Endodermal cell (in vitro differentiated cells): ENCODE measurements around the gene EXOSC9. TPM values are rescaled to one million over a fixed set of nuclear protein-coding genes. Genes with fewer than 3 reads are reported as not detected.

Experiments used
- DNase-seq: peaks from one replicate; pipeline ENCODE4 v3.0.0-alpha.2; 2017
- H3K27ac ChIP-seq: 2 replicates; pipeline ENCODE4 v1.5.1; 2013; ENCODE audit warnings: mild to moderate bottlenecking, low read depth, low read length, moderate library complexity
- H3K27me3 ChIP-seq: 2 replicates; pipeline ENCODE4 v1.6.1; 2013; ENCODE audit warnings: mild to moderate bottlenecking, low read length, moderate library complexity; ENCODE audit not compliant: insufficient read depth, control insufficient read depth, poor library complexity, severe bottlenecking
- H3K36me3 ChIP-seq: 2 replicates; pipeline ENCODE4 v1.7.0; 2013; ENCODE audit warnings: mild to moderate bottlenecking, low read length, moderate library complexity; ENCODE audit not compliant: control insufficient read depth, insufficient read depth
- H3K4me1 ChIP-seq: one replicate; pipeline ENCODE4 v1.7.0; 2013; ENCODE audit warnings: low read length; ENCODE audit not compliant: control insufficient read depth, insufficient read depth
- H3K4me3 ChIP-seq: 2 replicates; pipeline ENCODE4 v1.5.1; 2013; ENCODE audit warnings: mild to moderate bottlenecking, low read length, moderate library complexity
- H3K9ac ChIP-seq: 2 replicates; pipeline ENCODE4 v1.6.1; 2013; ENCODE audit warnings: mild to moderate bottlenecking, low read length, moderate library complexity; ENCODE audit not compliant: poor library complexity, severe bottlenecking; ENCODE audit errors: extremely low read depth
- H3K9me3 ChIP-seq: 2 replicates; pipeline ENCODE4 v1.6.1; 2013; ENCODE audit warnings: mild to moderate bottlenecking, low read length, moderate library complexity; ENCODE audit not compliant: control insufficient read depth
- H3K27ac Mint-ChIP-seq: 2 replicates; pipeline ENCODE4 v1.8.0; 2020; ENCODE audit warnings: mixed read lengths
- H3K27me3 Mint-ChIP-seq: 2 replicates; pipeline ENCODE4 v1.8.0; 2021; ENCODE audit warnings: mild to moderate bottlenecking, mixed read lengths; ENCODE audit not compliant: insufficient read depth
- H3K36me3 Mint-ChIP-seq: 2 replicates; pipeline ENCODE4 v1.8.0; 2020; ENCODE audit warnings: low read depth, mixed read lengths
- H3K4me1 Mint-ChIP-seq: 2 replicates; pipeline ENCODE4 v1.8.0; 2020; ENCODE audit warnings: mixed read lengths
- H3K4me3 Mint-ChIP-seq: 2 replicates; pipeline ENCODE4 v1.8.0; 2020; ENCODE audit warnings: mild to moderate bottlenecking, moderate library complexity, mixed read lengths
- H3K9me3 Mint-ChIP-seq: 2 replicates; pipeline ENCODE4 v1.8.0; 2020; ENCODE audit warnings: mild to moderate bottlenecking, mixed read lengths
- WGBS, 2 experiments: methylation state at CpG; one replicate each; pipeline versions ENCODE4 v1.1.5 to v1.1.7; 2013; ENCODE audit warnings: missing lambda C conversion rate in 2 of 2, mixed read lengths in 1 of 2; ENCODE audit not compliant: insufficient coverage in 1 of 2, insufficient read length in 1 of 2; 5-methylcytosine and 5-hydroxymethylcytosine counted together
- total RNA-seq, 2 donors: library from RNA; stranded (reverse); fragmentation: NEBNext Ultra II Directional in 1 of 2; extraction: Animal tissue kit (Norgen Biotek cat#: 25700) in 1 of 2; gene quantifications; 2 replicates in 1 of 2; 3 replicates in 1 of 2; pipeline ENCODE4 v1.2.1, GENCODE V29; 2021
- TF ChIP-seq, protein P1 (sequence below): fragments of 200-600 bp; sonication (generic); conservative IDR thresholded peaks from 2 replicates; pipeline ENCODE4 v1.5.0; 2021; ENCODE audit warnings: antibody characterized with exemption, mild to moderate bottlenecking

EXOSC9 gene
- total RNA-seq, 2 donors from 2014 or later: 47.9 to 69.0 TPM

DNA sequence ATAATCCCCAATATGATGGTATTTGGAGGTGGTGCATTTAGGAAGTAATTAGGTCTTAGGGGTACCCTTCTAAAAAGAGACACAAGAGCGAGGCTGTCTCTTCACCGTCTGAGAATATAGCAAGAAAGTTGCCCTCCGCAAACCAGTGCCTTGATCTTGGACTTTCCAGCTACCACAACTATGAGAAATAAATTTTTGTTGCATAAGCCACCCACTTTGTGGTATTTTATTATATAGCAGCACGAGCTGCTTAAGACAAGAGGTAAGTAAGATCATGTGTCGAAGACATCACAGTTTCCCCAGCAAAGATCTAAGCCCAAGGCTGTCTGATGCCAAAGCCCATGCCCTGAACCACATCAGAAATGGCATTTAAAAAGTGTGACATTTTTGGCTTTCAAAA, 9.6 kb upstream of the EXOSC9 start:
- H3K9me3 ChIP-seq: no peaks in the 10 kb centered on the region
- no peak overlapping the region for H3K4me3 ChIP-seq
- no peak for DNase-seq
- H3K27me3 ChIP-seq: no peaks in the 10 kb centered on the region
- 92 to 95% methylated on average over 2 to 5 of the region's 5 CpGs for WGBS, 2 experiments
- Mint-ChIP-seq H3K4me1 (peaks cover 10% of the 10 kb centered on the region), H3K27ac (no peak overlapping the region), H3K36me3 (no peaks in the 10 kb centered on the region), H3K27me3 (peaks cover 7% of the 10 kb centered on the region), H3K4me3 (no peak overlapping the region), H3K9me3 (no peaks in the 10 kb centered on the region)
- no peaks in the 10 kb centered on the region for H3K36me3 ChIP-seq
- H3K27ac ChIP-seq: no peak overlapping the region
- no peak overlapping the region for H3K9ac ChIP-seq
- TF ChIP-seq, protein P1, sequence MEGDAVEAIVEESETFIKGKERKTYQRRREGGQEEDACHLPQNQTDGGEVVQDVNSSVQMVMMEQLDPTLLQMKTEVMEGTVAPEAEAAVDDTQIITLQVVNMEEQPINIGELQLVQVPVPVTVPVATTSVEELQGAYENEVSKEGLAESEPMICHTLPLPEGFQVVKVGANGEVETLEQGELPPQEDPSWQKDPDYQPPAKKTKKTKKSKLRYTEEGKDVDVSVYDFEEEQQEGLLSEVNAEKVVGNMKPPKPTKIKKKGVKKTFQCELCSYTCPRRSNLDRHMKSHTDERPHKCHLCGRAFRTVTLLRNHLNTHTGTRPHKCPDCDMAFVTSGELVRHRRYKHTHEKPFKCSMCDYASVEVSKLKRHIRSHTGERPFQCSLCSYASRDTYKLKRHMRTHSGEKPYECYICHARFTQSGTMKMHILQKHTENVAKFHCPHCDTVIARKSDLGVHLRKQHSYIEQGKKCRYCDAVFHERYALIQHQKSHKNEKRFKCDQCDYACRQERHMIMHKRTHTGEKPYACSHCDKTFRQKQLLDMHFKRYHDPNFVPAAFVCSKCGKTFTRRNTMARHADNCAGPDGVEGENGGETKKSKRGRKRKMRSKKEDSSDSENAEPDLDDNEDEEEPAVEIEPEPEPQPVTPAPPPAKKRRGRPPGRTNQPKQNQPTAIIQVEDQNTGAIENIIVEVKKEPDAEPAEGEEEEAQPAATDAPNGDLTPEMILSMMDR: no peak
- H3K4me1 ChIP-seq: no peaks in the 10 kb centered on the region

GRCh38 chr4:121792966-121793365, 8.2 kb upstream of the EXOSC9 start:
- Histone ChIP-seq H3K4me3 (no peak overlapping the region), H3K27ac (no peak overlapping the region), H3K4me1 (no peaks in the 10 kb centered on the region), H3K9me3 (no peaks in the 10 kb centered on the region), H3K36me3 (no peaks in the 10 kb centered on the region), H3K9ac (no peak overlapping the region), H3K27me3 (no peaks in the 10 kb centered on the region)
- H3K4me3 Mint-ChIP-seq: no peak overlapping the region
- H3K27ac Mint-ChIP-seq: no peak overlapping the region
- peaks cover 10% of the 10 kb centered on the region for H3K4me1 Mint-ChIP-seq
- TF ChIP-seq, protein P1: no peak
- 96 to 100% methylated on average over 2 of the region's 2 CpGs for WGBS, 2 experiments
- H3K9me3 Mint-ChIP-seq: no peaks in the 10 kb centered on the region
- no peaks in the 10 kb centered on the region for H3K36me3 Mint-ChIP-seq
- no peak for DNase-seq
- peaks cover 7% of the 10 kb centered on the region for H3K27me3 Mint-ChIP-seq

DNA sequence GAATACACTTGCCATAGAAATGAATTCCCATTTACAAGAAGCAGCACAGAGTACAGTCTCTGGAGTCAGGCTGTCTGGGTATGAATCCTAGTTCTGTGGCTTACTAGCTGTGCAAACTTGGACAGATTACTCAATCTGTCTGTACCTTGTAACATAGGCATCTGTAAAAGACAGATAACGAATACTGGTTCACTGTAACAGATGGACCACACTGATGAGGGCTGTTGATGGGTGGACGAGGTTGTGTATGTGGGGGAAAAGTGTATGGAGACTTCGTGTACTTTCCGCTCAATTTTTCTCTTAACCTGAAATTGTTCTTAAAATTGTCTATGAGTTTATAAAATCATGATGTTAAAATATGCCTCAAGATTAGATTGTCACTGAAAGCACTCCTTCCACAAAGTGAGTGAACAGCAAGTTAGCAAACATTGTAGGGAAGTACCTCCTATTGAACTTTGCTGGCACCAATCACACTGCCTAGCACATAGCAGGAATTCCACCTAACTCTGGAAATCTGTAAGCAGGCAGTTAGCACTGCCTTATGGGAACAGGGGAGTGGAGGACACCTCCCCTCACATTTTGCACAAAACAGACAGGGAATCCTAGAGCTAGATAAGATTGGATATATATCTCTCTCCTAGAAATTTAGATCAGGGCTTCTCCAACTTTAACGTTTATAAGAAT, 6.5 kb upstream of the EXOSC9 start:
- Histone ChIP-seq H3K36me3 (no peaks in the 10 kb centered on the region), H3K27me3 (no peaks in the 10 kb centered on the region), H3K27ac (no peak overlapping the region), H3K4me3 (no peak overlapping the region), H3K4me1 (no peaks in the 10 kb centered on the region), H3K9me3 (no peaks in the 10 kb centered on the region), H3K9ac (no peak overlapping the region)
- H3K9me3 Mint-ChIP-seq: no peaks in the 10 kb centered on the region
- no peak overlapping the region for H3K27ac Mint-ChIP-seq
- peaks cover 10% of the 10 kb centered on the region for H3K4me1 Mint-ChIP-seq
- peaks cover 9% of the 10 kb centered on the region for H3K27me3 Mint-ChIP-seq
- 85 to 96% methylated on average over 4 to 5 of the region's 5 CpGs for WGBS, 2 experiments
- no peak overlapping the region for H3K4me3 Mint-ChIP-seq
- TF ChIP-seq, protein P1: no peak
- no peaks in the 10 kb centered on the region for H3K36me3 Mint-ChIP-seq
- no peak for DNase-seq
